Kidney glomerular epithelial cell (primary cell): ENCODE results near the gene BRAT1.
A peak's percentile ranks its signal among the peaks of the same experiment; 100 is the strongest.

Source experiments
- DNase-seq: peaks from one replicate; lab custom pipeline; 2025; lab: John Stamatoyannopoulos, UW

Gene BRAT1

GRCh38 chr7:2559283-2559950, 4.1 kb upstream of the BRAT1 start:
- no peak for DNase-seq

- peak; percentile 66 for DNase-seq
These were observed 3.4 kb upstream of the BRAT1 start, which contains the start of gene IQCE for GRCh38 chr7:2558629-2559282. Gene IQCE (plus strand): TSS chr7:2558979. CDS start chr7:2559182, 203 bp downstream.

- no peak for DNase-seq
These were observed 638 bp downstream of the BRAT1 start for GRCh38 chr7:2554661-2555111.

GRCh38 chr7:2553831-2554581, 1.3 kb downstream of the BRAT1 start:
- no peak for DNase-seq

- no peak for DNase-seq
These were observed 2.2 kb downstream of the BRAT1 start for GRCh38 chr7:2553108-2553507.

- DNase-seq = no peak
These were observed 3.9 kb downstream of the BRAT1 start for GRCh38 chr7:2551418-2551817.

- no peak for DNase-seq
These were observed 8.3 kb downstream of the BRAT1 start for GRCh38 chr7:2546776-2547586.

- DNase-seq = no peak
These were observed 9.4 kb downstream of the BRAT1 start for GRCh38 chr7:2545746-2546425.

GRCh38 chr7:2544541-2545188, 10.7 kb downstream of the BRAT1 start:
- DNase-seq = no peak

- DNase-seq = no peak
These were observed 12.1 kb downstream of the BRAT1 start for GRCh38 chr7:2542916-2543871.

- DNase-seq = no peak
These were observed 13.1 kb downstream of the BRAT1 start for GRCh38 chr7:2542011-2542915.

GRCh38 chr7:2541291-2542010, 13.9 kb downstream of the BRAT1 start:
- no peak for DNase-seq

- no peak for DNase-seq
These were observed 14.7 kb downstream of the BRAT1 start for GRCh38 chr7:2540641-2541051.

- DNase-seq = no peak
These were observed 15.2 kb downstream of the BRAT1 start for GRCh38 chr7:2540133-2540532.

- DNase-seq = no peak
These were observed 16.1 kb downstream of the BRAT1 start for GRCh38 chr7:2539031-2539911.

- DNase-seq = no peak
These were observed 17.1 kb downstream of the BRAT1 start for GRCh38 chr7:2537981-2538851.
